ENCODE measurements around the gene MMP27. TPM values are rescaled to one million over a fixed set of nuclear protein-coding genes. Genes with fewer than 3 reads are reported as not detected.

Gene MMP27
- total RNA-seq, 1 experiment from 2014 or later: not detected

DNA sequence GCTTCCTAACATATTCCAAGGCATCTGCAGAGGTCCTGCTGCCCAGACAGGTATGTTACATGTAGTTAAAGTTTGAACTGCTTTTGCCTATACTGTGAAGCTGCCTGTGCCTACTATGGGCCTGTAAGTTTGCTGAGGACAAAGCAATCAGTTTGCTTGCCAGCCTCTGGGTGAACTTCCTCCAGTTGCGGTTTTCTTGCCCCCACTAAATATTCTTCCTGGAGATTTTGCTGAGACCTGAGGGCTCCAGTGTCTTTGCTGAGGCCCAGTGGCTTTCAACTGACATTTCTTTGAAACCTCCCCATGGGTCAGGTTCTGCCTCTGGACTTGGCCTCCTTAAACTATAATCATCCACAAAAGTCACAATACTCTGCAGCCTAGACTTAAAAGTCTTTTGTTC, 50.8 kb downstream of the MMP27 start:
- Histone ChIP-seq H3K9me2 (ENCODE audit: insufficient read depth) (no peaks in the 10 kb centered on the region), H3K36me3 (ENCODE audit: control insufficient read depth in 1 of 2, insufficient read depth in 2 of 2, low read length in 2 of 2) (no peaks in the 10 kb centered on the region), H4K20me1 (ENCODE audit: insufficient read depth) (no peaks in the 10 kb centered on the region), H3K9me3 (ENCODE audit: control insufficient read depth in 1 of 2, insufficient read depth in 1 of 2, low read depth in 1 of 2, low read length in 2 of 2) (peaks cover 0 to 7% of the 10 kb centered on the region in 2 experiments; a peak in 1 of 4 replicates), H3K4me3 (replicated peaks in 1 of 2; ENCODE audit: low read depth in 1 of 2, low read length in 2 of 2) (no peak overlapping the region), H3K27ac (ENCODE audit: low read depth, low read length) (no peak overlapping the region), H3K79me2 (ENCODE audit: insufficient read depth, low read length) (no peaks in the 10 kb centered on the region), H3K4me1 (ENCODE audit: control insufficient read depth in 1 of 2, insufficient read depth in 2 of 2, low read length in 2 of 2) (peaks cover 0 to 9% of the 10 kb centered on the region in 2 experiments; a peak in 1 of 4 replicates), H3K4me2 (ENCODE audit: low read length) (no peak overlapping the region), H2AFZ (ENCODE audit: low read depth, low read length, poor library complexity, severe bottlenecking) (no peak overlapping the region), H3K9ac (ENCODE audit: low read length) (no peak overlapping the region), H3K27me3 (ENCODE audit: insufficient read depth, low read length) (no peaks in the 10 kb centered on the region)
- no peak for TF ChIP-seq EZH2phosphoT487 (IDR thresholded peaks at IDR 0.05; ENCODE audit: borderline replicate concordance)
- TF ChIP-seq, protein P1, sequence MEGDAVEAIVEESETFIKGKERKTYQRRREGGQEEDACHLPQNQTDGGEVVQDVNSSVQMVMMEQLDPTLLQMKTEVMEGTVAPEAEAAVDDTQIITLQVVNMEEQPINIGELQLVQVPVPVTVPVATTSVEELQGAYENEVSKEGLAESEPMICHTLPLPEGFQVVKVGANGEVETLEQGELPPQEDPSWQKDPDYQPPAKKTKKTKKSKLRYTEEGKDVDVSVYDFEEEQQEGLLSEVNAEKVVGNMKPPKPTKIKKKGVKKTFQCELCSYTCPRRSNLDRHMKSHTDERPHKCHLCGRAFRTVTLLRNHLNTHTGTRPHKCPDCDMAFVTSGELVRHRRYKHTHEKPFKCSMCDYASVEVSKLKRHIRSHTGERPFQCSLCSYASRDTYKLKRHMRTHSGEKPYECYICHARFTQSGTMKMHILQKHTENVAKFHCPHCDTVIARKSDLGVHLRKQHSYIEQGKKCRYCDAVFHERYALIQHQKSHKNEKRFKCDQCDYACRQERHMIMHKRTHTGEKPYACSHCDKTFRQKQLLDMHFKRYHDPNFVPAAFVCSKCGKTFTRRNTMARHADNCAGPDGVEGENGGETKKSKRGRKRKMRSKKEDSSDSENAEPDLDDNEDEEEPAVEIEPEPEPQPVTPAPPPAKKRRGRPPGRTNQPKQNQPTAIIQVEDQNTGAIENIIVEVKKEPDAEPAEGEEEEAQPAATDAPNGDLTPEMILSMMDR (IDR thresholded peaks at IDR 0.05 in 2 of 3, conservative IDR thresholded peaks at IDR 0.05 in 1 of 3; ENCODE audit: borderline replicate concordance in 1 of 3, insufficient read depth in 1 of 3, low read depth in 2 of 3, low read length in 2 of 3): no peak
- TF ChIP-seq FOSL1 (IDR thresholded peaks at IDR 0.05; ENCODE audit: low read depth): no peak
- TF ChIP-seq, protein P2, sequence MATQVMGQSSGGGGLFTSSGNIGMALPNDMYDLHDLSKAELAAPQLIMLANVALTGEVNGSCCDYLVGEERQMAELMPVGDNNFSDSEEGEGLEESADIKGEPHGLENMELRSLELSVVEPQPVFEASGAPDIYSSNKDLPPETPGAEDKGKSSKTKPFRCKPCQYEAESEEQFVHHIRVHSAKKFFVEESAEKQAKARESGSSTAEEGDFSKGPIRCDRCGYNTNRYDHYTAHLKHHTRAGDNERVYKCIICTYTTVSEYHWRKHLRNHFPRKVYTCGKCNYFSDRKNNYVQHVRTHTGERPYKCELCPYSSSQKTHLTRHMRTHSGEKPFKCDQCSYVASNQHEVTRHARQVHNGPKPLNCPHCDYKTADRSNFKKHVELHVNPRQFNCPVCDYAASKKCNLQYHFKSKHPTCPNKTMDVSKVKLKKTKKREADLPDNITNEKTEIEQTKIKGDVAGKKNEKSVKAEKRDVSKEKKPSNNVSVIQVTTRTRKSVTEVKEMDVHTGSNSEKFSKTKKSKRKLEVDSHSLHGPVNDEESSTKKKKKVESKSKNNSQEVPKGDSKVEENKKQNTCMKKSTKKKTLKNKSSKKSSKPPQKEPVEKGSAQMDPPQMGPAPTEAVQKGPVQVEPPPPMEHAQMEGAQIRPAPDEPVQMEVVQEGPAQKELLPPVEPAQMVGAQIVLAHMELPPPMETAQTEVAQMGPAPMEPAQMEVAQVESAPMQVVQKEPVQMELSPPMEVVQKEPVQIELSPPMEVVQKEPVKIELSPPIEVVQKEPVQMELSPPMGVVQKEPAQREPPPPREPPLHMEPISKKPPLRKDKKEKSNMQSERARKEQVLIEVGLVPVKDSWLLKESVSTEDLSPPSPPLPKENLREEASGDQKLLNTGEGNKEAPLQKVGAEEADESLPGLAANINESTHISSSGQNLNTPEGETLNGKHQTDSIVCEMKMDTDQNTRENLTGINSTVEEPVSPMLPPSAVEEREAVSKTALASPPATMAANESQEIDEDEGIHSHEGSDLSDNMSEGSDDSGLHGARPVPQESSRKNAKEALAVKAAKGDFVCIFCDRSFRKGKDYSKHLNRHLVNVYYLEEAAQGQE (IDR thresholded peaks at IDR 0.05; ENCODE audit: low read depth): no peak
- TF ChIP-seq CBX3 (IDR thresholded peaks at IDR 0.05; ENCODE audit: low read depth): no peak
- no peak for TF ChIP-seq EZH2 (IDR thresholded peaks at IDR 0.05)
- no TSS peak for BruUV-seq (replicated peaks)
- CTCF ChIA-PET: interaction anchor here (1.4 kb wide), 1 partner anchor 12 kb away, joined by 6 read pairs; no protein-coding TSS in a partner anchor
- DNase-seq (ENCODE audit: low read depth, low spot score): no peak
- RAD21 ChIA-PET (ENCODE audit: low non-redundant PET in 1 of 2, low total read pairs in 2 of 2, uncharacterized antibody in 2 of 2, unreplicated experiment in 2 of 2): no interaction called here
- POLR2A ChIA-PET: no interaction called here
- ATAC-seq: no peak
- intact Hi-C loops (cut with micrococcal nuclease): no loop called here
